ENCODE data around the gene LRRTM4. TPM values are rescaled to one million over a fixed set of nuclear protein-coding genes. Genes with fewer than 3 reads are reported as not detected.

Gene LRRTM4
- total RNA-seq, 1 donor from 2014 or later: not detected

GRCh38 chr2:77086478-77086877 lies 435.7 kb downstream of the LRRTM4 start:
- H3K9me3 ChIP-seq: no peaks in the 10 kb centered on the region
- no peaks in the 10 kb centered on the region for H3K36me3 ChIP-seq
- no peak overlapping the region for H3K4me3 ChIP-seq
- no peaks in the 10 kb centered on the region for H3K4me1 ChIP-seq
- H3K27me3 ChIP-seq: no peaks in the 10 kb centered on the region
- TF ChIP-seq CTCF (IDR thresholded peaks at IDR 0.05): no peak
- H3K27ac ChIP-seq: no peak overlapping the region
- intact Hi-C loops (cut with DNase I): no loop called here
- DNase-seq (ENCODE audit: low spot score in 2 of 2): no peak

- no peak for DNase-seq (ENCODE audit: low spot score in 2 of 2)
- no peaks in the 10 kb centered on the region for H3K9me3 ChIP-seq
- intact Hi-C loops (cut with DNase I): no loop called here
- H3K27ac ChIP-seq: no peak overlapping the region
- no peak for TF ChIP-seq CTCF (IDR thresholded peaks at IDR 0.05)
- H3K4me3 ChIP-seq: no peak overlapping the region
- no peaks in the 10 kb centered on the region for H3K4me1 ChIP-seq
- H3K36me3 ChIP-seq: no peaks in the 10 kb centered on the region
- H3K27me3 ChIP-seq: no peaks in the 10 kb centered on the region
Measured at GRCh38 chr2:77086051-77086450, 436.1 kb downstream of the LRRTM4 start.

- Histone ChIP-seq H3K4me3 (no peak overlapping the region), H3K36me3 (no peaks in the 10 kb centered on the region), H3K9me3 (no peaks in the 10 kb centered on the region), H3K27ac (no peak overlapping the region), H3K4me1 (no peaks in the 10 kb centered on the region), H3K27me3 (no peaks in the 10 kb centered on the region)
- intact Hi-C loops (cut with DNase I): no loop called here
- no peak for DNase-seq (ENCODE audit: low spot score in 2 of 2)
- TF ChIP-seq CTCF (IDR thresholded peaks at IDR 0.05): no peak
Measured at GRCh38 chr2:77085561-77085960, 436.6 kb downstream of the LRRTM4 start.

- intact Hi-C loops (cut with DNase I): no loop called here
Measured at GRCh38 chr2:77081597-77081996, 440.6 kb downstream of the LRRTM4 start.

GRCh38 chr2:77064324-77064723 lies 457.9 kb downstream of the LRRTM4 start:
- no peak for TF ChIP-seq CTCF (IDR thresholded peaks at IDR 0.05)
- intact Hi-C loops (cut with DNase I): no loop called here

More at GRCh38 chr2:77081597-77081996, 440.6 kb downstream of the LRRTM4 start:
- no peaks in the 10 kb centered on the region for H3K27me3 ChIP-seq
- DNase-seq (ENCODE audit: low spot score in 2 of 2): no peak
- no peak overlapping the region for H3K27ac ChIP-seq
- no peak for TF ChIP-seq CTCF (IDR thresholded peaks at IDR 0.05)
- H3K36me3 ChIP-seq: no peaks in the 10 kb centered on the region
- no peaks in the 10 kb centered on the region for H3K9me3 ChIP-seq
- H3K4me1 ChIP-seq: no peaks in the 10 kb centered on the region
- H3K4me3 ChIP-seq: no peak overlapping the region

GRCh38 chr2:77054938-77055337 lies 467.2 kb downstream of the LRRTM4 start:
- H3K4me3 ChIP-seq: no peak overlapping the region
- intact Hi-C loops (cut with DNase I): no loop called here
- no peaks in the 10 kb centered on the region for H3K27me3 ChIP-seq
- TF ChIP-seq CTCF (IDR thresholded peaks at IDR 0.05): no peak
- no peak for DNase-seq (ENCODE audit: low spot score in 2 of 2)
- no peaks in the 10 kb centered on the region for H3K4me1 ChIP-seq
- H3K27ac ChIP-seq: no peak overlapping the region
- H3K9me3 ChIP-seq: no peaks in the 10 kb centered on the region
- H3K36me3 ChIP-seq: no peaks in the 10 kb centered on the region

More at GRCh38 chr2:77064324-77064723, 457.9 kb downstream of the LRRTM4 start:
- Histone ChIP-seq H3K4me1 (no peaks in the 10 kb centered on the region), H3K36me3 (no peaks in the 10 kb centered on the region), H3K27ac (no peak overlapping the region), H3K9me3 (no peaks in the 10 kb centered on the region), H3K4me3 (no peak overlapping the region), H3K27me3 (no peaks in the 10 kb centered on the region)
- no peak for DNase-seq (ENCODE audit: low spot score in 2 of 2)
